ENCODE measurements around the gene PPFIA1.

Gene PPFIA1

DNA sequence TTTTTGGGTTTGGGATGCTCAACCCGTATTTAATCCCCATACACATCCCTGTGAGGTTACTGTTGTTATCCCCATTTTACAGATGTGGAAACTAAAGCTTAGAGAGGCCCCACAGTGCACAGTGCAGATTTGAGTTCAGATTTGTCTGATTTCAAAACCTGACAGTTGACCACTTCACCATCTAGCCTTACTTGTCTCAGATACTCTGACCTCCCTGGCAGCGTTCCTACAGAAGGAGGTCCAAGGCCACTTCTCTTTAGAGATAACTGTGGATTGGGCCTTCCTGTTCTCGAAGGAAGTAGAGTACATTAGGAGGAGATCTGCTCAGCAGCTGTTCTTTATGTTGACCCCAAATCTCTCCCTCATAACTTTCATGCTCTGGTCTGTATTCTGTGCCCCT is 81.2 kb downstream of the PPFIA1 start:
- no peak overlapping the region for H3K27ac ChIP-seq

GRCh38 chr11:70352100-70352499 is 81.6 kb downstream of the PPFIA1 start:
- no peak for DNase-seq (ENCODE audit: low read depth, low spot score)
- no peak overlapping the region for H3K27ac ChIP-seq

More for the DNA sequence above, 81.2 kb downstream of the PPFIA1 start:
- DNase-seq (ENCODE audit: low read depth, low spot score): no peak

GRCh38 chr11:70352601-70353000 is 82.1 kb downstream of the PPFIA1 start:
- no peak for DNase-seq (ENCODE audit: low read depth, low spot score)
- H3K27ac ChIP-seq: no peak overlapping the region

DNA sequence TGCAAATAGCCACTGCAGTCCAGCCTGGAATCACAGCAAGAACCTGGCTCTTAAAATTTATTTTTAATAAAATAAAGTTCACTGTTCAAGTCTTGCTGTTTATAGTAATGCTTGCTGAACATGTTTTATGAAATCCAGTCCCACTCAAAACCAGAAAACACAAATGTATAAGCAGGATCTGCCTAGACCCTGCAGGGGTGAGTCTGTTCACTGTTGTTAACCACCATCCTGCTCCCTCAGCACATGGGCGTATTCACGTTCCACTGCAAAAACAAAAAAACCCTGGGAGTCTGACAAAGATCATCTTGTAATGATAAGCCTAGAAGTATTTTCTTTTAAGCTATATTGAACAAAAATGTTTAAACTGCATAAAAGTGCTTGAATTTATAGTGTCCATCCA is 82.8 kb downstream of the PPFIA1 start:
- no peak overlapping the region for H3K27ac ChIP-seq
- DNase-seq (ENCODE audit: low read depth, low spot score): no peak

DNA sequence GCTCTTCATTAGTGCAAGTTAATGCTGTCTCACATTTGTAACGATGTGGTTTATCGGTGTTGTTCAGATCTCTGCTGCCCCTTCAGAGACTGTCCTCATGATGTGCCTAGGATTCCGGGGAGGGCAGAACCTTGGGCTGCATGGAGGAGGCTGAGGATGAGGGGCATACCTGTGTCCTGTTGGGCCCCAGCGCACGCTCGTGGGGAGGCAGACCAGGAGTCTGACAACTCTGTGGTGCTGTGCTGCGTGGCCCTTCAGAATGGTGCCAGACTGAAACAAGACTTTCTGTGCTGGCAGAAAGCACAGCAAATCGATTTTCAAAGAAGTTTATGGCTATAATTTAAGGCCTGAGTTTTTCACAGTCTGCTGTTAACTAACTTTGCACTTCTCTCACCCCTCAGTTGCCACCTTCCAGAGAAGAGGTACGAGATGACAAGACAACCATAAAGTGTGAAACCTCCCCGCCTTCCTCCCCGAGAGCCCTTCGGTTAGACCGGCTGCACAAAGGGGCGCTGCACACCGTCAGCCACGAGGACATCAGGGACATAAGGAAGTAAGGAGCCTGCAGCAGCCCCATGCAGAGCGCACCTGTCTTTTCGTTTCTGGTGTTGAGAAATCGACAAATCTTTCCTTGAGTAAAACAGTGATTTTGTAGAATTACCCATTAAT is 83.5 kb downstream of the PPFIA1 start:
- H3K27ac ChIP-seq: no peak overlapping the region
- no peak for DNase-seq (ENCODE audit: low read depth, low spot score)

DNA sequence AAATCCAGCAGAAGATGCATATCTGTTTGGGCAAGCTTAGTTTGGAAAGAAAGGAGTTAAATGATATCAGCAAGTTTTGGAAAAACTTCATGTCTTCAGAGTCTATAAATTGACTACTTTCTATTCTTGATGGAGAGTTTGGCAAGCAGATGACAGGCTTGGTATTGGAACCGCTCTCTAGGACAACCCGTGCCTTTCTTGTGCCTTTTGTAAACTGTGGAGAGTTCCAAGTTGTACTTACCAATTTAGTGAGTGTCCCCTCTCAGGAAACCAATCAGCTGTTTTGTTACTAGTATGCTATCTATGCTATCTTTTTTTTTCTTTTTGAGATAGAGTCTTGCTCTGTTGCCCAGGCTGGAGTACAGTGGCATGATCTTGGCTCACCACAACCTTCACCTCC is 84.1 kb downstream of the PPFIA1 start:
- no peak overlapping the region for H3K27ac ChIP-seq

DNA sequence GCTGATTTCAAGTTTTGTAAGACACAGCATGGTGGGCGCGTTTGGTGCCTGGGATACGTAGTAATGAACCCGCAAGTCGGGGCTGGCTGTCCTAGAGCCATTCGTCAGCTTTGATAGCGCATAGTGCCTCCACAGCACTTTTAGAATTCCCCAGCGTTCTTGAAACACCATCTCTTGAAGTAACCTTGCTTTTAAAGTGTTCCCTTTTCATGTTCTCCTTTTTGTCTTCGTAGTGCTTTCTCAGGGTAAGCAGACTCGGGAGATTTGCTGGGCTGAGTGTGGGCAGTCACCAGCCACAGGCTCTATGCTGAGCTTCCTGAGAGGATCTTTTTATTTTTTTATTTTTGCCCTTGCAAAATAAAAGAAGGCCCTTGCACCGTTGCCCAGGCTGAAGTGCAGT is 88.3 kb downstream of the PPFIA1 start:
- H3K27ac ChIP-seq: no peak overlapping the region
- no peak for DNase-seq (ENCODE audit: low read depth, low spot score)

More for the DNA sequence above, 84.1 kb downstream of the PPFIA1 start:
- no peak for DNase-seq (ENCODE audit: low read depth, low spot score)

- H3K27ac ChIP-seq: no peak overlapping the region
- DNase-seq (ENCODE audit: low read depth, low spot score): no peak
Observed at GRCh38 chr11:70359451-70360205, 89.1 kb downstream of the PPFIA1 start.

DNA sequence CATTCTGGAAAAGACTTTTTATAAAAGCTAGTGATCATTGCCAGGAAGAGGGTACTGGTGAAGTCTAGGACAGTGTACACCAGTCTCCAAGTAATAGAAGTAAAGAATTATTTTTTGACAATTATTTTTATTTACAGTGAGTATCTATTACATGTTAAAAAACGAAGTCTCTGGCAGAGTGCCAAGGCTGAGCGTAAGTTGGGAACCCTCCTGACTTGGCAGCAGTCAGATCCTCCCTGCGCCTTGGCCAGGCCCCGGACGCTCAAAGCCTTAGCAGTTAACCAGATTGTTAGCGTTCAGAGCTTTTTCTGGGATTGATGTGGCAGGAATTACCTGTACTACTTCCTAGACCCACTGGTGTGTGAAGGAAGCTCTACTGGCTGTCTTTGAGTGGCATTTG is 89.7 kb downstream of the PPFIA1 start:
- no peak for DNase-seq (ENCODE audit: low read depth, low spot score)
- H3K27ac ChIP-seq: no peak overlapping the region

- no peak for DNase-seq (ENCODE audit: low read depth, low spot score)
- no peak overlapping the region for H3K27ac ChIP-seq
Observed at GRCh38 chr11:70364178-70364577, 93.7 kb downstream of the PPFIA1 start.

- H3K27ac ChIP-seq: no peak overlapping the region
- no peak for DNase-seq (ENCODE audit: low read depth, low spot score)
Observed at GRCh38 chr11:70364745-70365543, 94.5 kb downstream of the PPFIA1 start.

DNA sequence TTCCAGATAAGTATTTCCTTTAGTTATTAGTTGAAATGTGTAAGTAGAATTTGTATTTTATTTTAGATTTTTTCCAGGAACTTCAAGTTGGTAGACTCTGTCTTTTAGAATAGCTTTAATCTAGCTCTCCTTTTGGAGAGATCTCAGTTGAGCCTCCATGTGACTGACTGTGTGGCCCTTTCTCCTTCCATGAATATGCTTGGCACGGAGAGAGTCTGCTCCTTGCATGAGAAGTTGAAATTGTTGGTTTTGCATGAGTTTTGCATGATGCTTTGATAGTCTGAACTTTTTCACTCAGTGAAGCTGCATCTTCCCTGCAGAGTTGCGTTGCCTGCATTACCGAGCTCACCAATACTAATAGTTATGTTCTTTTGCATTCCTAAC is 95.0 kb downstream of the PPFIA1 start:
- DNase-seq (ENCODE audit: low read depth, low spot score): no peak
- H3K27ac ChIP-seq: no peak overlapping the region

GRCh38 chr11:70367071-70367470 is 96.6 kb downstream of the PPFIA1 start:
- no peak for DNase-seq (ENCODE audit: low read depth, low spot score)
- no peak overlapping the region for H3K27ac ChIP-seq

GRCh38 chr11:70368961-70369360 is 98.5 kb downstream of the PPFIA1 start:
- no peak for DNase-seq (ENCODE audit: low read depth, low spot score)

DNA sequence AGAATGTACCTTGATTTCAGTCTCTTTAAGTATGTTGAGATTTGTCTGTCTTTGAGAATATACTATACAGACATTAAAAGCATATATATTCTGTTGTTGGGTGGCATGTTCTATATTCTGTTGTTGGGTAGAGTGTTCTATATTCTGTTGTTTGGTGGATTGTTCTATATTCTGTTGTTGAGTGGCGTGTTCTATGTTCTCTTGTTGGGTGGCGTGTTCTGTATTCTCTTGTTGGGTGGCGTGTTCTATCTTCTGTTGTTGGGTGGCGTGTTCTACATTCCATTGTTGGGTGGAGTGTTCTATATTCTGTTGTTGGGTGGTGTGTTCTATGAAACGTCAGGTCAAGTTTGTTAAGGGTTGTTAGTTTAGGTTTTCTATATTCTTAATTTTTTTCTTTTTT is 100.8 kb downstream of the PPFIA1 start:
- DNase-seq (ENCODE audit: low read depth, low spot score): no peak
- no peak overlapping the region for H3K27ac ChIP-seq

More at GRCh38 chr11:70368961-70369360, 98.5 kb downstream of the PPFIA1 start:
- no peak overlapping the region for H3K27ac ChIP-seq

DNA sequence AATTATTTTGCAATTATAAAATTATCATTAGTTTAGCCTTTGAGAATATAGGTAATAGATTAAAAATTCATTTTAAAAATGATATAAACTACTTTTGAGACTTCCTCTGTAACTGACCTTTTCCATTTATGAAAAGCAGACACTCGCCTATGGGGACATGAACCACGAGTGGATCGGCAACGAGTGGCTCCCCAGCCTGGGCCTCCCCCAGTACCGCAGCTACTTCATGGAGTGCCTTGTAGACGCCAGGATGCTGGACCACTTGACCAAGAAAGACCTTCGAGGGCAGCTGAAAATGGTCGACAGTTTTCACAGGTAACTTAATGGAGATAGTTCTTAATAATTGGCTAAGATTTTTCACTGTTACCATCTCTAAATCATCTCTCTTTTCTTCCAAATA is 101.6 kb downstream of the PPFIA1 start:
- H3K27ac ChIP-seq: no peak overlapping the region

DNA sequence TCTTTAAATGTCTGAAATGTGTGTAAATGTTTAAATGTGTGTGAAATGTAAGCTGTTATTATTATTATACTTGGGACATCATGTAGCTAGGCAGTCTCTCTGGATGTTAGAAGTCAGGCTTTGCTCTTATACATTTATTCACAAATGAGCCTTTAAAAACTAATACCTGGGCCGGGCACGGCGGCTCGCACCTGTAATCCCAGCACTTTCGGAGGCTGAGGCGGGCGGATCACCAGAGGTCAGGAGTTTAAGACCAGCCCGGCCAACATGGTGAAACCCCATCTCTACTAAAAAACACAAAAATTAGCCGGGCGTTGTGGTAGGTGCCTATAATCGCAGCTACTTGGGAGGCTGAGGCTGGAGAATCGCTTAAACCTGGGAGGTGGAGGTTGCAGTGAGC is 106.1 kb downstream of the PPFIA1 start:
- H3K27ac ChIP-seq: no peak overlapping the region
- DNase-seq (ENCODE audit: low read depth, low spot score): no peak

More for the DNA sequence above, 101.6 kb downstream of the PPFIA1 start:
- DNase-seq (ENCODE audit: low read depth, low spot score): no peak

DNA sequence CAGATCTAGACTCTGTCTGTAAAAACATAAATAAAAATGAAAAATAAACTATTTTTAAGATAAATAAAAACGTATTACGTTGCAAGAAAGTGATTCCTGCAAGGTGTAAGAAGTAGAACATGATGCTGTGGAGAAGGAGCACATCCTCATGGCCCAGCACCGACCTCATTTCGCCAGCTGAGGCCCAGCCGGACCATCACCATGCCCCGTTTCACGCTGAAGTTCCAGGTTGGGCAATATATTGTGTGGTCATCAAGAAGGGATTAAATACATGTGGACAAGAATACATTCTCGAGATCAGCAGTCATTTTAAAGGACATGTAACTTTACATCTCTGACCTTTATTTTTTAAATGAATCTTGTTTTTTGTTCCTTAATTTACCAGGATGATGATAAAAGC is 107.2 kb downstream of the PPFIA1 start:
- H3K27ac ChIP-seq: no peak overlapping the region
- no peak for DNase-seq (ENCODE audit: low read depth, low spot score)

GRCh38 chr11:70378506-70379134 is 108.1 kb downstream of the PPFIA1 start:
- no peak overlapping the region for H3K27ac ChIP-seq
- DNase-seq (ENCODE audit: low read depth, low spot score): no peak

- no peak for DNase-seq (ENCODE audit: low read depth, low spot score)
- no peak overlapping the region for H3K27ac ChIP-seq
Observed at GRCh38 chr11:70381350-70381749, 110.9 kb downstream of the PPFIA1 start.
